WTC11 (cell line): Measurements from ENCODE around the gene CPT1C. TPM values are rescaled to one million over a fixed set of nuclear protein-coding genes. Genes with fewer than 3 reads are reported as not detected.

Experiments used
- ATAC-seq: fragments of 200-7000 bp; cut with Tn5 transposase; 2 replicates; pipeline ENCODE4 v1.10.0; 2021; ENCODE audit warnings: mild to moderate bottlenecking, moderate library complexity
- CTCF ChIA-PET: fragments of 300-600 bp; sonication (Branson Sonifier 250); formaldehyde crosslinking; loops from one replicate; lab custom pipeline; 2021; ENCODE audit warnings: antibody characterized with exemption; lab: Charles Lee
- POLR2A ChIA-PET: fragments of 350-600 bp; sonication (Branson Sonifier 250); formaldehyde crosslinking; loops from one replicate; lab custom pipeline; 2021; ENCODE audit warnings: antibody characterized with exemption; lab: Charles Lee
- DNase-seq: peaks from one replicate; pipeline ENCODE4 v3.0.0; 2021; ENCODE audit warnings: low spot score
- H3K27ac Mint-ChIP-seq: 2 replicates; pipeline ENCODE4 v1.8.0; 2021; ENCODE audit warnings: mixed read lengths
- H3K27me3 Mint-ChIP-seq: 2 replicates; pipeline ENCODE4 v1.8.0; 2021; ENCODE audit warnings: low read depth, mild to moderate bottlenecking, moderate library complexity, mixed read lengths
- H3K36me3 Mint-ChIP-seq: 2 replicates; pipeline ENCODE4 v1.8.0; 2021; ENCODE audit warnings: mixed read lengths
- H3K4me1 Mint-ChIP-seq: 2 replicates; pipeline ENCODE4 v1.8.0; 2022; ENCODE audit warnings: mixed read lengths
- H3K4me3 Mint-ChIP-seq: 2 replicates; pipeline ENCODE4 v1.8.0; 2021; ENCODE audit warnings: mild to moderate bottlenecking, moderate library complexity, mixed read lengths
- H3K9me3 Mint-ChIP-seq: 2 replicates; pipeline ENCODE4 v1.8.0; 2021; ENCODE audit warnings: mixed read lengths
- ESRRA ChIP-seq: sonication (generic); formaldehyde crosslinking; IDR thresholded peaks from 2 replicates; pipeline ENCODE4 v1.8.1; 2022; ENCODE audit warnings: mild to moderate bottlenecking, missing genetic modification reagents, borderline replicate concordance
- ETV6 ChIP-seq: sonication (generic); formaldehyde crosslinking; IDR thresholded peaks from 2 replicates; pipeline ENCODE4 v1.8.1; 2022; ENCODE audit warnings: mild to moderate bottlenecking, missing genetic modification reagents
- FOXJ3 ChIP-seq: sonication (generic); formaldehyde crosslinking; IDR thresholded peaks from 2 replicates; pipeline ENCODE4 v1.9.0; 2021; ENCODE audit warnings: missing genetic modification reagents, mild to moderate bottlenecking, borderline replicate concordance
- JAZF1 ChIP-seq: fragments of 250-450 bp; sonication (Bioruptor Pico); IDR thresholded peaks from 2 replicates; pipeline ENCODE4 v1.9.0; 2021; ENCODE audit warnings: moderate library complexity, mild to moderate bottlenecking, inconsistent platforms
- KAT7 ChIP-seq: sonication (generic); formaldehyde crosslinking; IDR thresholded peaks from 2 replicates; pipeline ENCODE4 v1.8.1; 2023; ENCODE audit warnings: missing genetic modification reagents, mild to moderate bottlenecking, borderline replicate concordance
- RELA ChIP-seq: sonication (generic); formaldehyde crosslinking; IDR thresholded peaks from 2 replicates; pipeline ENCODE4 v1.8.1; 2022; ENCODE audit warnings: missing genetic modification reagents, mild to moderate bottlenecking, borderline replicate concordance
- RORB ChIP-seq: fragments of 250-450 bp; sonication (Bioruptor Pico); IDR thresholded peaks from 2 replicates; pipeline ENCODE4 v1.9.0; 2021; ENCODE audit warnings: mild to moderate bottlenecking
- SP1 ChIP-seq: sonication (generic); formaldehyde crosslinking; conservative IDR thresholded peaks from 2 replicates; pipeline ENCODE4 v1.8.1; 2022; ENCODE audit warnings: missing genetic modification reagents
- TEAD1 ChIP-seq: sonication (generic); formaldehyde crosslinking; IDR thresholded peaks from 2 replicates; pipeline ENCODE4 v1.8.0; 2022; ENCODE audit warnings: mild to moderate bottlenecking, missing genetic modification reagents
- TEAD4 ChIP-seq: sonication (generic); formaldehyde crosslinking; IDR thresholded peaks from 2 replicates; pipeline ENCODE4 v1.8.0; 2022; ENCODE audit warnings: mild to moderate bottlenecking, missing genetic modification reagents
- ZNF317 ChIP-seq: sonication (generic); formaldehyde crosslinking; IDR thresholded peaks from 2 replicates; pipeline ENCODE4 v1.8.1; 2023; ENCODE audit warnings: low read depth, mild to moderate bottlenecking, moderate library complexity, missing genetic modification reagents, borderline replicate concordance
- ZNF416 ChIP-seq: fragments of 250-450 bp; sonication (Bioruptor Pico); IDR thresholded peaks from 2 replicates; pipeline ENCODE4 v1.9.0; 2021; ENCODE audit warnings: mild to moderate bottlenecking, inconsistent platforms
- ZNF671 ChIP-seq: fragments of 250-450 bp; sonication (Bioruptor Pico); IDR thresholded peaks from 2 replicates; pipeline ENCODE4 v1.8.0; 2021; ENCODE audit warnings: mild to moderate bottlenecking
- total RNA-seq: library from RNA; stranded (reverse); gene quantifications from 3 replicates; pipeline ENCODE4 v1.2.3, GENCODE V29; 2021
- TF ChIP-seq, protein P1 (sequence below): sonication (generic); formaldehyde crosslinking; IDR thresholded peaks from 2 replicates; pipeline ENCODE4 v1.8.0; 2022; ENCODE audit warnings: mild to moderate bottlenecking, missing genetic modification reagents
- TF ChIP-seq, protein P2 (sequence below): fragments of 200-600 bp; IDR thresholded peaks from 2 replicates; pipeline ENCODE4 v1.8.0; 2022; ENCODE audit warnings: antibody characterized with exemption
- TF ChIP-seq, protein P3 (sequence below): sonication (generic); formaldehyde crosslinking; IDR thresholded peaks from 2 replicates; pipeline ENCODE4 v1.8.0; 2023; ENCODE audit warnings: missing genetic modification reagents, mild to moderate bottlenecking, borderline replicate concordance
- TF ChIP-seq, protein P4 (sequence below): sonication (generic); formaldehyde crosslinking; IDR thresholded peaks from 2 replicates; pipeline ENCODE4 v1.8.1; 2023; ENCODE audit warnings: mild to moderate bottlenecking, missing genetic modification reagents, moderate library complexity
- TF ChIP-seq, protein P5 (sequence below): sonication (generic); formaldehyde crosslinking; IDR thresholded peaks from 2 replicates; pipeline ENCODE4 v1.8.1; 2022; ENCODE audit warnings: low read depth, missing genetic modification reagents, borderline replicate concordance

CPT1C gene
- total RNA-seq, 1 experiment from 2014 or later = 74.6 TPM

DNA sequence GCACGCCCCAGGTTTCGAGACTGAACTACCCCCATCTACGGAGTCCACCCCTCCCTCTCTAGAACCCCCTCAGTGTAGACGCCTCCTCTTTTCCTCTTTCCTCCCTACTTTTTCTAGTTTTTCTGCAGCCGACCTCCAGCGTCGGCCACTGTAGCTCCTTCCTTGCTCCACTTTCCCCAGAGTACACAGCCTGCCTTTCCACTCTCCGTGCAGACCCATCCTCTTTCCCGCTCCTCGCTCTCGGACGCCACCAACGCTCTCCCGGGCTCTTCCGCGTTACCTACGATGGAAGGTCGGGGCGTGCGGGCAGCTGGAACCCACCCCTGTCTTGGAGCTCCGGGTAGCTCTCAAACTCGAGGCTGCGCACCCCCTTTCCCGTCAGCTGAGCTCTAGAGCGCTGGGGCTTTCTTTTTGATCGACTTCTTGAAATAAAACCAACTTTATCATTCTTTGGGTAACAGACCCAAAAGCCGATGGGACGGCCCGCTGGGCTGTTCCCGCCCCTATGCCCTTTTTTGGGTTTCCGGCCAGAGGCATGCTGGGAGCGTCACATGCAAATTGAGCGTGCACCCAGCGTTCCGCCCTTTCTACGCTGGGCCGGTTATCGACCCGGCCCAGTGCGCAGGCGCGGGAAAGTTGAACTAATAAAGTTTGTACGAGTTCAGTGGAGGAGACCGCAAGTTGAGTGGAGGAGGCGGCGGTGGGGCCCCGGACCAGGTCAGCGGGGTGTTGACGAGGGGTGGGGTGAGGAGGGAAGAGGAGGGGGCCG, 25.4 kb upstream of the CPT1C start, which contains the start of the genes BCL2L12 and IRF3:
BCL2L12 (plus strand) TSS at position 583 of the 769 bp plus-strand sequence. CDS start 760 bp downstream, outside the sequence.
IRF3 (minus strand) TSS at position 507 of the 769 bp plus-strand sequence. CDS start 1,019 bp downstream, outside the sequence.
- CTCF ChIA-PET = interaction anchor here (1.0 to 3.6 kb wide), 8 partner anchors 9 to 119 kb away, joined by 3 to 35 read pairs (median 10); partner anchors contain the start of genes PRMT1, RRAS and SCAF1
- TF ChIP-seq FOXJ3 (CRISPR knock-in tag) (no peak), ETV6 (no peak), ESRRA (no peak), TEAD1 (CRISPR knock-in tag) (peak; percentile 57; the same call in 1 of the 2 replicates), JAZF1 (CRISPR knock-in tag) (no peak), SP1 (CRISPR knock-in tag) (peak; percentile 71), ZNF317 (CRISPR knock-in tag) (no peak)
- TF ChIP-seq, protein P1, sequence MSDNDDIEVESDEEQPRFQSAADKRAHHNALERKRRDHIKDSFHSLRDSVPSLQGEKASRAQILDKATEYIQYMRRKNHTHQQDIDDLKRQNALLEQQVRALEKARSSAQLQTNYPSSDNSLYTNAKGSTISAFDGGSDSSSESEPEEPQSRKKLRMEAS = 0 out of 2 replicates have a peak, but pooled peaks have one; percentile 38
- TF ChIP-seq, protein P2, sequence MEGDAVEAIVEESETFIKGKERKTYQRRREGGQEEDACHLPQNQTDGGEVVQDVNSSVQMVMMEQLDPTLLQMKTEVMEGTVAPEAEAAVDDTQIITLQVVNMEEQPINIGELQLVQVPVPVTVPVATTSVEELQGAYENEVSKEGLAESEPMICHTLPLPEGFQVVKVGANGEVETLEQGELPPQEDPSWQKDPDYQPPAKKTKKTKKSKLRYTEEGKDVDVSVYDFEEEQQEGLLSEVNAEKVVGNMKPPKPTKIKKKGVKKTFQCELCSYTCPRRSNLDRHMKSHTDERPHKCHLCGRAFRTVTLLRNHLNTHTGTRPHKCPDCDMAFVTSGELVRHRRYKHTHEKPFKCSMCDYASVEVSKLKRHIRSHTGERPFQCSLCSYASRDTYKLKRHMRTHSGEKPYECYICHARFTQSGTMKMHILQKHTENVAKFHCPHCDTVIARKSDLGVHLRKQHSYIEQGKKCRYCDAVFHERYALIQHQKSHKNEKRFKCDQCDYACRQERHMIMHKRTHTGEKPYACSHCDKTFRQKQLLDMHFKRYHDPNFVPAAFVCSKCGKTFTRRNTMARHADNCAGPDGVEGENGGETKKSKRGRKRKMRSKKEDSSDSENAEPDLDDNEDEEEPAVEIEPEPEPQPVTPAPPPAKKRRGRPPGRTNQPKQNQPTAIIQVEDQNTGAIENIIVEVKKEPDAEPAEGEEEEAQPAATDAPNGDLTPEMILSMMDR = no peak
- TF ChIP-seq, all 79 proteins: peak for 3
- Mint-ChIP-seq H3K27me3 (no peaks in the 10 kb centered on the region; the same call in 1 of the 2 replicates), H3K27ac (peak within 1 kb of the TSS; percentile 98), H3K4me1 (peaks cover 12% of the 10 kb centered on the region), H3K9me3 (no peaks in the 10 kb centered on the region), H3K4me3 (peak within 1 kb of the TSS; percentile 98), H3K36me3 (peaks cover 41% of the 10 kb centered on the region)
- DNase-seq = peak; percentile 97
- peak; percentile 70 for ATAC-seq
- POLR2A ChIA-PET = interaction anchor here (1.8 to 2.7 kb wide), 2 partner anchors 11 to 23 kb away, joined by 11 to 29 read pairs; partner anchors contain the start of genes PRMT1 and SCAF1

DNA sequence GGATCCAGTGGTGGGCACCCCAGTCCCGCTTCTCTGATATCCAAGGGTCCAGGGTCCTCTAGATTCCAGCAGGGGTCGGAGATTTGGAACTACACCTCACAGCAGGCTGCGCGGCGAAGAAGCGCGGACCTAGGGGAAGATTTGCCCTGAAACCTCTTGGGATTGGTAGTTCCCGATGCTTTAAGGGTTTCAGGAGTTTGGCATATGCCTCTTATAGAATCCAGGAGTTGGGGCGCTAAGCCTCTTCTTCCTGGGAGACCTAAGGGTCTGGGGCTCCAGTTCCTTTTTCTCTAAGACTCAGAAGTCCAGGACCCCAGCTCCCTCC, 24.8 kb upstream of the CPT1C start:
- peak; percentile 60 for DNase-seq
- H3K36me3 Mint-ChIP-seq = peaks cover 38% of the 10 kb centered on the region
- TF ChIP-seq RELA (CRISPR knock-in tag) = no peak
- H3K4me3 Mint-ChIP-seq = peak overlapping the region; percentile 98
- H3K4me1 Mint-ChIP-seq = peaks cover 12% of the 10 kb centered on the region
- H3K9me3 Mint-ChIP-seq = no peaks in the 10 kb centered on the region
- no peaks in the 10 kb centered on the region; the same call in 1 of the 2 replicates for H3K27me3 Mint-ChIP-seq
- peak; percentile 15 for ATAC-seq
- CTCF ChIA-PET = interaction anchor here (0.6 to 3.6 kb wide), 4 partner anchors 9 to 201 kb away, joined by 3 to 35 read pairs (median 10); partner anchors contain the start of genes PNKP, PRMT1 and SCAF1
- no peak overlapping the region; the same call in 1 of the 2 replicates for H3K27ac Mint-ChIP-seq
- POLR2A ChIA-PET = interaction anchor here (2.7 kb wide), 1 partner anchor 10 kb away, joined by 29 read pairs; the partner anchor contains the start of gene PRMT1

DNA sequence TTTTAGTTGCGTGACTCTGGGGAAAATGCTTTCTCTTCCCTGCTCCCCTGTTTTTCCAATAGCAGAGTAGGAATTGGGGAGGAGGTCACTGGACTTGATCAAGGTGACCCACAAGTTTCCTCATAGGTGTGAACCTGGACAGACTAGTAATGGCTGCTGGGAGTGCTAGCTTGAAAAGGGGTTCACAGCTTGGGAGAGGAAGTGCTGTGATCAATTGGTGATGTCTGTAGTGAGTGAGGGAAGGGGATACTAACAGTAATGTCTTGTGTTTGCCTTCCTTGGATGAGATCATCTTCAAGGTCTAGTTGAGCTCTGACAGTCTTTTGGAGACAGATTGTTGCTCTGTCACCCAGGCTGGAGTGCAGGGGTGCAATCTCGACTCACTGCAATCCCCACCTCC, 23.4 kb upstream of the CPT1C start:
- peaks cover 29% of the 10 kb centered on the region for H3K36me3 Mint-ChIP-seq
- H3K27me3 Mint-ChIP-seq = no peaks in the 10 kb centered on the region; the same call in 1 of the 2 replicates
- ChIA-PET CTCF (interaction anchor here (1.2 kb wide), 1 partner anchor 12 kb away, joined by 3 read pairs; no protein-coding TSS in a partner anchor), POLR2A (no interaction called here)
- H3K9me3 Mint-ChIP-seq = no peaks in the 10 kb centered on the region
- ATAC-seq = no peak
- peak overlapping the region; percentile 98 for H3K4me3 Mint-ChIP-seq
- H3K4me1 Mint-ChIP-seq = peaks cover 20% of the 10 kb centered on the region
- no peak overlapping the region for H3K27ac Mint-ChIP-seq
- DNase-seq = no peak
- TF ChIP-seq, protein P3, sequence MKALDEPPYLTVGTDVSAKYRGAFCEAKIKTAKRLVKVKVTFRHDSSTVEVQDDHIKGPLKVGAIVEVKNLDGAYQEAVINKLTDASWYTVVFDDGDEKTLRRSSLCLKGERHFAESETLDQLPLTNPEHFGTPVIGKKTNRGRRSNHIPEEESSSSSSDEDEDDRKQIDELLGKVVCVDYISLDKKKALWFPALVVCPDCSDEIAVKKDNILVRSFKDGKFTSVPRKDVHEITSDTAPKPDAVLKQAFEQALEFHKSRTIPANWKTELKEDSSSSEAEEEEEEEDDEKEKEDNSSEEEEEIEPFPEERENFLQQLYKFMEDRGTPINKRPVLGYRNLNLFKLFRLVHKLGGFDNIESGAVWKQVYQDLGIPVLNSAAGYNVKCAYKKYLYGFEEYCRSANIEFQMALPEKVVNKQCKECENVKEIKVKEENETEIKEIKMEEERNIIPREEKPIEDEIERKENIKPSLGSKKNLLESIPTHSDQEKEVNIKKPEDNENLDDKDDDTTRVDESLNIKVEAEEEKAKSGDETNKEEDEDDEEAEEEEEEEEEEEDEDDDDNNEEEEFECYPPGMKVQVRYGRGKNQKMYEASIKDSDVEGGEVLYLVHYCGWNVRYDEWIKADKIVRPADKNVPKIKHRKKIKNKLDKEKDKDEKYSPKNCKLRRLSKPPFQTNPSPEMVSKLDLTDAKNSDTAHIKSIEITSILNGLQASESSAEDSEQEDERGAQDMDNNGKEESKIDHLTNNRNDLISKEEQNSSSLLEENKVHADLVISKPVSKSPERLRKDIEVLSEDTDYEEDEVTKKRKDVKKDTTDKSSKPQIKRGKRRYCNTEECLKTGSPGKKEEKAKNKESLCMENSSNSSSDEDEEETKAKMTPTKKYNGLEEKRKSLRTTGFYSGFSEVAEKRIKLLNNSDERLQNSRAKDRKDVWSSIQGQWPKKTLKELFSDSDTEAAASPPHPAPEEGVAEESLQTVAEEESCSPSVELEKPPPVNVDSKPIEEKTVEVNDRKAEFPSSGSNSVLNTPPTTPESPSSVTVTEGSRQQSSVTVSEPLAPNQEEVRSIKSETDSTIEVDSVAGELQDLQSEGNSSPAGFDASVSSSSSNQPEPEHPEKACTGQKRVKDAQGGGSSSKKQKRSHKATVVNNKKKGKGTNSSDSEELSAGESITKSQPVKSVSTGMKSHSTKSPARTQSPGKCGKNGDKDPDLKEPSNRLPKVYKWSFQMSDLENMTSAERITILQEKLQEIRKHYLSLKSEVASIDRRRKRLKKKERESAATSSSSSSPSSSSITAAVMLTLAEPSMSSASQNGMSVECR (CRISPR knock-in tag) = no peak
- TF ChIP-seq TEAD1 (CRISPR knock-in tag) (no peak), ZNF416 (CRISPR knock-in tag) (no peak), JAZF1 (CRISPR knock-in tag) (no peak), RORB (no peak), ESRRA (no peak), TEAD4 (CRISPR knock-in tag) (no peak), KAT7 (CRISPR knock-in tag) (no peak), ZNF671 (CRISPR knock-in tag) (no peak)
- TF ChIP-seq, protein P4, sequence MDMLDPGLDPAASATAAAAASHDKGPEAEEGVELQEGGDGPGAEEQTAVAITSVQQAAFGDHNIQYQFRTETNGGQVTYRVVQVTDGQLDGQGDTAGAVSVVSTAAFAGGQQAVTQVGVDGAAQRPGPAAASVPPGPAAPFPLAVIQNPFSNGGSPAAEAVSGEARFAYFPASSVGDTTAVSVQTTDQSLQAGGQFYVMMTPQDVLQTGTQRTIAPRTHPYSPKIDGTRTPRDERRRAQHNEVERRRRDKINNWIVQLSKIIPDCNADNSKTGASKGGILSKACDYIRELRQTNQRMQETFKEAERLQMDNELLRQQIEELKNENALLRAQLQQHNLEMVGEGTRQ (CRISPR knock-in tag) = no peak
- TF ChIP-seq, protein P5, sequence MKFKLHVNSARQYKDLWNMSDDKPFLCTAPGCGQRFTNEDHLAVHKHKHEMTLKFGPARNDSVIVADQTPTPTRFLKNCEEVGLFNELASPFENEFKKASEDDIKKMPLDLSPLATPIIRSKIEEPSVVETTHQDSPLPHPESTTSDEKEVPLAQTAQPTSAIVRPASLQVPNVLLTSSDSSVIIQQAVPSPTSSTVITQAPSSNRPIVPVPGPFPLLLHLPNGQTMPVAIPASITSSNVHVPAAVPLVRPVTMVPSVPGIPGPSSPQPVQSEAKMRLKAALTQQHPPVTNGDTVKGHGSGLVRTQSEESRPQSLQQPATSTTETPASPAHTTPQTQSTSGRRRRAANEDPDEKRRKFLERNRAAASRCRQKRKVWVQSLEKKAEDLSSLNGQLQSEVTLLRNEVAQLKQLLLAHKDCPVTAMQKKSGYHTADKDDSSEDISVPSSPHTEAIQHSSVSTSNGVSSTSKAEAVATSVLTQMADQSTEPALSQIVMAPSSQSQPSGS = no peak
- TF ChIP-seq, protein P2 = no peak
